GM23338 (cell line): ENCODE results near the gene CERK. TPM values are rescaled to one million over a fixed set of nuclear protein-coding genes. Genes with fewer than 3 reads are reported as not detected.

Experiments
- ATAC-seq: fragments of 200-7000 bp; cut with Tn5 transposase; 3 replicates; pipeline ENCODE4 v1.9.1; 2020
- DNase-seq: peaks from one replicate; pipeline ENCODE4 v3.0.0-alpha.2; 2015; ENCODE audit warnings: low spot score
- H2AFZ ChIP-seq: fragments of 200-600 bp; sonication (generic); 2 replicates; pipeline ENCODE4 v1.8.0; 2016; ENCODE audit warnings: antibody characterized with exemption, mild to moderate bottlenecking, moderate library complexity
- H3F3A ChIP-seq: fragments of 200-600 bp; sonication (generic); replicated peaks from 2 replicates; pipeline ENCODE4 v1.8.0; 2017; ENCODE audit warnings: antibody characterized with exemption, mixed run types, low read depth
- H3K27ac ChIP-seq: fragments of 200-600 bp; sonication (generic); 2 replicates; pipeline ENCODE4 v1.6.1; 2016; ENCODE audit warnings: low read depth
- H3K27me3 ChIP-seq: fragments of 200-600 bp; sonication (generic); 2 replicates; pipeline ENCODE4 v1.8.0; 2016; ENCODE audit warnings: mild to moderate bottlenecking, mixed run types, moderate library complexity; ENCODE audit not compliant: insufficient read depth
- H3K36me3 ChIP-seq: fragments of 200-600 bp; sonication (generic); 2 replicates; pipeline ENCODE4 v1.8.0; 2016; ENCODE audit warnings: mild to moderate bottlenecking; ENCODE audit not compliant: insufficient read depth
- H3K4me1 ChIP-seq: fragments of 200-600 bp; sonication (generic); 2 replicates; pipeline ENCODE4 v1.8.0; 2016; ENCODE audit warnings: mild to moderate bottlenecking, moderate library complexity; ENCODE audit not compliant: insufficient read depth
- H3K4me2 ChIP-seq: fragments of 200-600 bp; sonication (generic); 2 replicates; pipeline ENCODE4 v1.7.1; 2017; ENCODE audit warnings: mixed run types
- H3K4me3 ChIP-seq: fragments of 200-600 bp; sonication (generic); 2 replicates; pipeline ENCODE4 v1.6.1; 2016; ENCODE audit warnings: mixed run types
- H3K79me2 ChIP-seq: fragments of 200-600 bp; sonication (generic); replicated peaks from 2 replicates; pipeline ENCODE4 v1.8.0; 2017; ENCODE audit warnings: mild to moderate bottlenecking; ENCODE audit not compliant: insufficient read depth
- H3K9me2 ChIP-seq: fragments of 200-600 bp; sonication (generic); 2 replicates; pipeline ENCODE4 v1.8.0; 2017; ENCODE audit not compliant: insufficient read depth
- H4K20me1 ChIP-seq: fragments of 200-600 bp; sonication (generic); replicated peaks from 2 replicates; pipeline ENCODE4 v1.8.0; 2017; ENCODE audit warnings: mild to moderate bottlenecking; ENCODE audit not compliant: insufficient read depth
- H3K27ac Mint-ChIP-seq: 2 replicates; pipeline ENCODE4 v1.8.0; 2020; ENCODE audit warnings: inconsistent platforms, mild to moderate bottlenecking, moderate library complexity, mixed read lengths
- H3K27me3 Mint-ChIP-seq: 3 replicates; pipeline ENCODE4 v1.8.0; 2022; ENCODE audit warnings: low read depth, mild to moderate bottlenecking, moderate library complexity, mixed read lengths, inconsistent platforms; ENCODE audit not compliant: insufficient read depth, poor library complexity
- H3K36me3 Mint-ChIP-seq: 3 replicates; pipeline ENCODE4 v1.8.0; 2021; ENCODE audit warnings: low read depth, mild to moderate bottlenecking, inconsistent platforms, moderate library complexity, mixed read lengths
- H3K4me1 Mint-ChIP-seq: 3 replicates; pipeline ENCODE4 v1.8.0; 2020; ENCODE audit warnings: mild to moderate bottlenecking, inconsistent platforms, mixed read lengths
- H3K4me3 Mint-ChIP-seq: 3 replicates; pipeline ENCODE4 v1.8.0; 2021; ENCODE audit warnings: moderate library complexity, mild to moderate bottlenecking, inconsistent platforms, mixed read lengths
- H3K9me3 Mint-ChIP-seq: 3 replicates; pipeline ENCODE4 v1.8.0; 2020; ENCODE audit warnings: moderate library complexity, mild to moderate bottlenecking, inconsistent platforms, mixed read lengths
- CREB1 ChIP-seq: fragments of 250-450 bp; sonication (Bioruptor Pico); IDR thresholded peaks from 2 replicates; pipeline ENCODE4 v1.5.0; 2020; ENCODE audit warnings: low read depth, mild to moderate bottlenecking, moderate library complexity
- EZH2 ChIP-seq: fragments of 200-600 bp; sonication (generic); IDR thresholded peaks from one replicate; pipeline ENCODE4 v1.8.0; 2017; ENCODE audit warnings: antibody characterized with exemption, mild to moderate bottlenecking, low read depth; ENCODE audit not compliant: unreplicated experiment
- EZH2phosphoT487 ChIP-seq: fragments of 200-600 bp; sonication (generic); IDR thresholded peaks from one replicate; pipeline ENCODE4 v1.8.1; 2018; ENCODE audit warnings: antibody characterized with exemption; ENCODE audit not compliant: unreplicated experiment
- NANOG ChIP-seq: IDR thresholded peaks from 2 replicates; pipeline ENCODE4 v1.6.1; 2016; ENCODE audit warnings: antibody characterized with exemption, borderline replicate concordance
- POLR2AphosphoS5 ChIP-seq: IDR thresholded peaks from 2 replicates; pipeline ENCODE4 v1.6.1; 2016; ENCODE audit warnings: antibody characterized with exemption, low read depth
- STAT1 ChIP-seq: IDR thresholded peaks from one replicate; pipeline ENCODE4 v1.6.1; 2016; ENCODE audit warnings: antibody characterized with exemption; ENCODE audit not compliant: unreplicated experiment
- ZNF114 ChIP-seq: fragments of 250-450 bp; sonication (Bioruptor Pico); IDR thresholded peaks from 2 replicates; pipeline ENCODE4 v1.5.0; 2020; ENCODE audit warnings: mild to moderate bottlenecking, moderate library complexity
- ZNF331 ChIP-seq: fragments of 250-450 bp; sonication (Bioruptor Pico); IDR thresholded peaks from 2 replicates; pipeline ENCODE4 v1.5.0; 2020; ENCODE audit warnings: low read depth, mild to moderate bottlenecking, moderate library complexity
- polyA plus RNA-seq: library from polyadenylated mRNA; unstranded; fragments of >200 nt; fragmentation: Nextera tagmentation; extraction: Ambion mirVana; gene quantifications from 2 replicates; pipeline ENCODE4 v1.2.1, GENCODE V29; 2016
- total RNA-seq: library from RNA; depleted of rRNA; stranded (reverse); fragments of >200 nt; shearing (Covaris generic); gene quantifications from 2 replicates; pipeline ENCODE4 v1.2.3, GENCODE V29; 2014
- TF ChIP-seq, protein P1 (sequence below), 2 experiments: fragments of 200-600 bp in 1 of 2; sonication (generic) in 1 of 2; conservative IDR thresholded peaks; 2 replicates each; pipeline versions ENCODE4 v1.5.1 to v1.6.1; 2016 to 2017; ENCODE audit warnings: antibody characterized with exemption in 2 of 2, low read depth in 2 of 2, mild to moderate bottlenecking in 2 of 2, moderate library complexity in 1 of 2
- TF ChIP-seq, protein P2 (sequence below): IDR thresholded peaks from one replicate; pipeline ENCODE4 v1.6.1; 2018; ENCODE audit warnings: antibody characterized with exemption; ENCODE audit not compliant: unreplicated experiment
- TF ChIP-seq, protein P3 (sequence below): fragments of 250-450 bp; sonication (Bioruptor Pico); IDR thresholded peaks from 2 replicates; pipeline ENCODE4 v1.5.0; 2020; ENCODE audit warnings: mild to moderate bottlenecking, moderate library complexity
- TF ChIP-seq, protein P4 (sequence below): IDR thresholded peaks from 2 replicates; pipeline ENCODE4 v1.6.1; 2016; ENCODE audit warnings: antibody characterized with exemption

Gene CERK
- total and polyA plus RNA-seq, 2 experiments from 2014 or later: 12.7 to 62.9 TPM

DNA sequence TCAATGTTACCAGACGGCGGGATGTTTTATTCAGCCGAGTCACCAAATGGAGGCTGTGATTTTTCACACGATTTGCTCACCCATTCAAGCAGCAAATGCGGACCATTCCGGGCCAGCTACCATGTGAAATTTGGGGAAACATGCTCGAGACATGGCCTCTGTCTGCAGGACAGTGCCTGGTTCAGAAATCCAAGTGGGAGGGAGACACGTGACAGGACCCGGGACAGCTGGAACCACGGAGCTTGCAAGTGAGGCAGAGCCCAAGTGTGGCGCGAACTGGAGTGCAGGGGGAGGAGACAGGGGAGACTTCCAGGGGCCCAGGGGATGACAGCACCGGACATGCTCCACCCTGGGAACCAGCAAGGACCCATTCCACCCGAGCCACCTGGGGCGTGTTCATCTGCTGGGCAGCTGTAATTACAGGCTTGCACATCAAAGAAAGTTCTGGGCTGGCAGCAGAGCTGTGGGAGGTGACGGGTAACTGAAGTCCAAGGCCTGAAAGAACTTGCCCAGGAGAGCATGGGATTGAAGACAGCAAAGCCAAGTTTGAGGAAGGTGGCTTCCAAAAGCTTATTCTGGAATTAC, 16.5 kb downstream of the CERK start:
- no peak overlapping the region for H3K4me2 ChIP-seq
- ATAC-seq: no peak
- Mint-ChIP-seq H3K27me3 (peaks cover 4% of the 10 kb centered on the region), H3K9me3 (no peaks in the 10 kb centered on the region), H3K27ac (no peak overlapping the region; the same call in 1 of the 2 replicates), H3K4me1 (peaks cover 5% of the 10 kb centered on the region; the same call in 2 of the 3 replicates), H3K36me3 (peaks cover 14% of the 10 kb centered on the region; the same call in 2 of the 3 replicates), H3K4me3 (no peak overlapping the region; the same call in 2 of the 3 replicates)
- no peak for TF ChIP-seq ZNF114
- TF ChIP-seq, protein P1, sequence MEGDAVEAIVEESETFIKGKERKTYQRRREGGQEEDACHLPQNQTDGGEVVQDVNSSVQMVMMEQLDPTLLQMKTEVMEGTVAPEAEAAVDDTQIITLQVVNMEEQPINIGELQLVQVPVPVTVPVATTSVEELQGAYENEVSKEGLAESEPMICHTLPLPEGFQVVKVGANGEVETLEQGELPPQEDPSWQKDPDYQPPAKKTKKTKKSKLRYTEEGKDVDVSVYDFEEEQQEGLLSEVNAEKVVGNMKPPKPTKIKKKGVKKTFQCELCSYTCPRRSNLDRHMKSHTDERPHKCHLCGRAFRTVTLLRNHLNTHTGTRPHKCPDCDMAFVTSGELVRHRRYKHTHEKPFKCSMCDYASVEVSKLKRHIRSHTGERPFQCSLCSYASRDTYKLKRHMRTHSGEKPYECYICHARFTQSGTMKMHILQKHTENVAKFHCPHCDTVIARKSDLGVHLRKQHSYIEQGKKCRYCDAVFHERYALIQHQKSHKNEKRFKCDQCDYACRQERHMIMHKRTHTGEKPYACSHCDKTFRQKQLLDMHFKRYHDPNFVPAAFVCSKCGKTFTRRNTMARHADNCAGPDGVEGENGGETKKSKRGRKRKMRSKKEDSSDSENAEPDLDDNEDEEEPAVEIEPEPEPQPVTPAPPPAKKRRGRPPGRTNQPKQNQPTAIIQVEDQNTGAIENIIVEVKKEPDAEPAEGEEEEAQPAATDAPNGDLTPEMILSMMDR (conservative IDR thresholded peaks at IDR 0.05; ENCODE audit: low read depth in 2 of 2): no peak
- TF ChIP-seq, protein P2, sequence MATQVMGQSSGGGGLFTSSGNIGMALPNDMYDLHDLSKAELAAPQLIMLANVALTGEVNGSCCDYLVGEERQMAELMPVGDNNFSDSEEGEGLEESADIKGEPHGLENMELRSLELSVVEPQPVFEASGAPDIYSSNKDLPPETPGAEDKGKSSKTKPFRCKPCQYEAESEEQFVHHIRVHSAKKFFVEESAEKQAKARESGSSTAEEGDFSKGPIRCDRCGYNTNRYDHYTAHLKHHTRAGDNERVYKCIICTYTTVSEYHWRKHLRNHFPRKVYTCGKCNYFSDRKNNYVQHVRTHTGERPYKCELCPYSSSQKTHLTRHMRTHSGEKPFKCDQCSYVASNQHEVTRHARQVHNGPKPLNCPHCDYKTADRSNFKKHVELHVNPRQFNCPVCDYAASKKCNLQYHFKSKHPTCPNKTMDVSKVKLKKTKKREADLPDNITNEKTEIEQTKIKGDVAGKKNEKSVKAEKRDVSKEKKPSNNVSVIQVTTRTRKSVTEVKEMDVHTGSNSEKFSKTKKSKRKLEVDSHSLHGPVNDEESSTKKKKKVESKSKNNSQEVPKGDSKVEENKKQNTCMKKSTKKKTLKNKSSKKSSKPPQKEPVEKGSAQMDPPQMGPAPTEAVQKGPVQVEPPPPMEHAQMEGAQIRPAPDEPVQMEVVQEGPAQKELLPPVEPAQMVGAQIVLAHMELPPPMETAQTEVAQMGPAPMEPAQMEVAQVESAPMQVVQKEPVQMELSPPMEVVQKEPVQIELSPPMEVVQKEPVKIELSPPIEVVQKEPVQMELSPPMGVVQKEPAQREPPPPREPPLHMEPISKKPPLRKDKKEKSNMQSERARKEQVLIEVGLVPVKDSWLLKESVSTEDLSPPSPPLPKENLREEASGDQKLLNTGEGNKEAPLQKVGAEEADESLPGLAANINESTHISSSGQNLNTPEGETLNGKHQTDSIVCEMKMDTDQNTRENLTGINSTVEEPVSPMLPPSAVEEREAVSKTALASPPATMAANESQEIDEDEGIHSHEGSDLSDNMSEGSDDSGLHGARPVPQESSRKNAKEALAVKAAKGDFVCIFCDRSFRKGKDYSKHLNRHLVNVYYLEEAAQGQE: no peak
- no peak for TF ChIP-seq STAT1
- TF ChIP-seq NANOG: no peak
- TF ChIP-seq POLR2AphosphoS5: no peak
- no peak for TF ChIP-seq ZNF331 (CRISPR knock-in tag)
- TF ChIP-seq, protein P3, sequence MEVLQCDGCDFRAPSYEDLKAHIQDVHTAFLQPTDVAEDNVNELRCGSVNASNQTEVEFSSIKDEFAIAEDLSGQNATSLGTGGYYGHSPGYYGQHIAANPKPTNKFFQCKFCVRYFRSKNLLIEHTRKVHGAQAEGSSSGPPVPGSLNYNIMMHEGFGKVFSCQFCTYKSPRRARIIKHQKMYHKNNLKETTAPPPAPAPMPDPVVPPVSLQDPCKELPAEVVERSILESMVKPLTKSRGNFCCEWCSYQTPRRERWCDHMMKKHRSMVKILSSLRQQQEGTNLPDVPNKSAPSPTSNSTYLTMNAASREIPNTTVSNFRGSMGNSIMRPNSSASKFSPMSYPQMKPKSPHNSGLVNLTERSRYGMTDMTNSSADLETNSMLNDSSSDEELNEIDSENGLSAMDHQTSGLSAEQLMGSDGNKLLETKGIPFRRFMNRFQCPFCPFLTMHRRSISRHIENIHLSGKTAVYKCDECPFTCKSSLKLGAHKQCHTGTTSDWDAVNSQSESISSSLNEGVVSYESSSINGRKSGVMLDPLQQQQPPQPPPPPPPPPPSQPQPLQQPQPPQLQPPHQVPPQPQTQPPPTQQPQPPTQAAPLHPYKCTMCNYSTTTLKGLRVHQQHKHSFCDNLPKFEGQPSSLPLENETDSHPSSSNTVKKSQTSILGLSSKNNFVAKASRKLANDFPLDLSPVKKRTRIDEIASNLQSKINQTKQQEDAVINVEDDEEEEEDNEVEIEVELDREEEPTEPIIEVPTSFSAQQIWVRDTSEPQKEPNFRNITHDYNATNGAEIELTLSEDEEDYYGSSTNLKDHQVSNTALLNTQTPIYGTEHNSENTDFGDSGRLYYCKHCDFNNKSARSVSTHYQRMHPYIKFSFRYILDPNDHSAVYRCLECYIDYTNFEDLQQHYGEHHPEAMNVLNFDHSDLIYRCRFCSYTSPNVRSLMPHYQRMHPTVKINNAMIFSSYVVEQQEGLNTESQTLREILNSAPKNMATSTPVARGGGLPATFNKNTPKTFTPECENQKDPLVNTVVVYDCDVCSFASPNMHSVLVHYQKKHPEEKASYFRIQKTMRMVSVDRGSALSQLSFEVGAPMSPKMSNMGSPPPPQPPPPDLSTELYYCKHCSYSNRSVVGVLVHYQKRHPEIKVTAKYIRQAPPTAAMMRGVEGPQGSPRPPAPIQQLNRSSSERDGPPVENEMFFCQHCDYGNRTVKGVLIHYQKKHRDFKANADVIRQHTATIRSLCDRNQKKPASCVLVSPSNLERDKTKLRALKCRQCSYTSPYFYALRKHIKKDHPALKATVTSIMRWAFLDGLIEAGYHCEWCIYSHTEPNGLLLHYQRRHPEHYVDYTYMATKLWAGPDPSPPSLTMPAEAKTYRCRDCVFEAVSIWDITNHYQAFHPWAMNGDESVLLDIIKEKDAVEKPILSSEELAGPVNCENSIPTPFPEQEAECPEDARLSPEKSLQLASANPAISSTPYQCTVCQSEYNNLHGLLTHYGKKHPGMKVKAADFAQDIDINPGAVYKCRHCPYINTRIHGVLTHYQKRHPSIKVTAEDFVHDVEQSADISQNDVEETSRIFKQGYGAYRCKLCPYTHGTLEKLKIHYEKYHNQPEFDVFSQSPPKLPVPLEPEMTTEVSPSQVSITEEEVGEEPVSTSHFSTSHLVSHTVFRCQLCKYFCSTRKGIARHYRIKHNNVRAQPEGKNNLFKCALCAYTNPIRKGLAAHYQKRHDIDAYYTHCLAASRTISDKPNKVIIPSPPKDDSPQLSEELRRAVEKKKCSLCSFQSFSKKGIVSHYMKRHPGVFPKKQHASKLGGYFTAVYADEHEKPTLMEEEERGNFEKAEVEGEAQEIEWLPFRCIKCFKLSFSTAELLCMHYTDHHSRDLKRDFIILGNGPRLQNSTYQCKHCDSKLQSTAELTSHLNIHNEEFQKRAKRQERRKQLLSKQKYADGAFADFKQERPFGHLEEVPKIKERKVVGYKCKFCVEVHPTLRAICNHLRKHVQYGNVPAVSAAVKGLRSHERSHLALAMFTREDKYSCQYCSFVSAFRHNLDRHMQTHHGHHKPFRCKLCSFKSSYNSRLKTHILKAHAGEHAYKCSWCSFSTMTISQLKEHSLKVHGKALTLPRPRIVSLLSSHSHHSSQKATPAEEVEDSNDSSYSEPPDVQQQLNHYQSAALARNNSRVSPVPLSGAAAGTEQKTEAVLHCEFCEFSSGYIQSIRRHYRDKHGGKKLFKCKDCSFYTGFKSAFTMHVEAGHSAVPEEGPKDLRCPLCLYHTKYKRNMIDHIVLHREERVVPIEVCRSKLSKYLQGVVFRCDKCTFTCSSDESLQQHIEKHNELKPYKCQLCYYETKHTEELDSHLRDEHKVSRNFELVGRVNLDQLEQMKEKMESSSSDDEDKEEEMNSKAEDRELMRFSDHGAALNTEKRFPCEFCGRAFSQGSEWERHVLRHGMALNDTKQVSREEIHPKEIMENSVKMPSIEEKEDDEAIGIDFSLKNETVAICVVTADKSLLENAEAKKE: no peak
- TF ChIP-seq EZH2phosphoT487: no peak
- TF ChIP-seq, protein P4, sequence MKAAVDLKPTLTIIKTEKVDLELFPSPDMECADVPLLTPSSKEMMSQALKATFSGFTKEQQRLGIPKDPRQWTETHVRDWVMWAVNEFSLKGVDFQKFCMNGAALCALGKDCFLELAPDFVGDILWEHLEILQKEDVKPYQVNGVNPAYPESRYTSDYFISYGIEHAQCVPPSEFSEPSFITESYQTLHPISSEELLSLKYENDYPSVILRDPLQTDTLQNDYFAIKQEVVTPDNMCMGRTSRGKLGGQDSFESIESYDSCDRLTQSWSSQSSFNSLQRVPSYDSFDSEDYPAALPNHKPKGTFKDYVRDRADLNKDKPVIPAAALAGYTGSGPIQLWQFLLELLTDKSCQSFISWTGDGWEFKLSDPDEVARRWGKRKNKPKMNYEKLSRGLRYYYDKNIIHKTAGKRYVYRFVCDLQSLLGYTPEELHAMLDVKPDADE: no peak
- TF ChIP-seq CREB1 (CRISPR knock-in tag): no peak
- TF ChIP-seq EZH2: no peak
- no peaks in the 10 kb centered on the region for H3K36me3 ChIP-seq
- H3K4me1 ChIP-seq: no peaks in the 10 kb centered on the region
- no peak overlapping the region for H3K27ac ChIP-seq
- DNase-seq: no peak
- H3K79me2 ChIP-seq: peaks cover 3% of the 10 kb centered on the region; the same call in 1 of the 2 replicates
- no peaks in the 10 kb centered on the region for H3F3A ChIP-seq
- H3K9me2 ChIP-seq: no peaks in the 10 kb centered on the region
- H2AFZ ChIP-seq: no peak overlapping the region
- no peaks in the 10 kb centered on the region for H3K27me3 ChIP-seq
- H4K20me1 ChIP-seq: peaks cover 3% of the 10 kb centered on the region; the same call in 1 of the 2 replicates
- H3K4me3 ChIP-seq: no peak overlapping the region
